Endodermal cell (in vitro differentiated cells): ENCODE results near the gene GDAP1L1. TPM values are rescaled to one million over a fixed set of nuclear protein-coding genes. Genes with fewer than 3 reads are reported as not detected.
"Not testable (repeated sequence)": the region's sequence is repeated elsewhere in the genome, so short reads cannot be mapped to it uniquely, and the experiment has no call there.

Experiments used
- DNase-seq: peaks from one replicate; pipeline ENCODE4 v3.0.0-alpha.2; 2017
- H3K27ac ChIP-seq: 2 replicates; pipeline ENCODE4 v1.5.1; 2013; ENCODE audit warnings: mild to moderate bottlenecking, low read depth, low read length, moderate library complexity
- H3K27me3 ChIP-seq: 2 replicates; pipeline ENCODE4 v1.6.1; 2013; ENCODE audit warnings: mild to moderate bottlenecking, low read length, moderate library complexity; ENCODE audit not compliant: insufficient read depth, control insufficient read depth, poor library complexity, severe bottlenecking
- H3K36me3 ChIP-seq: 2 replicates; pipeline ENCODE4 v1.7.0; 2013; ENCODE audit warnings: mild to moderate bottlenecking, low read length, moderate library complexity; ENCODE audit not compliant: control insufficient read depth, insufficient read depth
- H3K4me1 ChIP-seq: one replicate; pipeline ENCODE4 v1.7.0; 2013; ENCODE audit warnings: low read length; ENCODE audit not compliant: control insufficient read depth, insufficient read depth
- H3K4me3 ChIP-seq: 2 replicates; pipeline ENCODE4 v1.5.1; 2013; ENCODE audit warnings: mild to moderate bottlenecking, low read length, moderate library complexity
- H3K9ac ChIP-seq: 2 replicates; pipeline ENCODE4 v1.6.1; 2013; ENCODE audit warnings: mild to moderate bottlenecking, low read length, moderate library complexity; ENCODE audit not compliant: poor library complexity, severe bottlenecking; ENCODE audit errors: extremely low read depth
- H3K9me3 ChIP-seq: 2 replicates; pipeline ENCODE4 v1.6.1; 2013; ENCODE audit warnings: mild to moderate bottlenecking, low read length, moderate library complexity; ENCODE audit not compliant: control insufficient read depth
- H3K27ac Mint-ChIP-seq: 2 replicates; pipeline ENCODE4 v1.8.0; 2020; ENCODE audit warnings: mixed read lengths
- H3K27me3 Mint-ChIP-seq: 2 replicates; pipeline ENCODE4 v1.8.0; 2021; ENCODE audit warnings: mild to moderate bottlenecking, mixed read lengths; ENCODE audit not compliant: insufficient read depth
- H3K36me3 Mint-ChIP-seq: 2 replicates; pipeline ENCODE4 v1.8.0; 2020; ENCODE audit warnings: low read depth, mixed read lengths
- H3K4me1 Mint-ChIP-seq: 2 replicates; pipeline ENCODE4 v1.8.0; 2020; ENCODE audit warnings: mixed read lengths
- H3K4me3 Mint-ChIP-seq: 2 replicates; pipeline ENCODE4 v1.8.0; 2020; ENCODE audit warnings: mild to moderate bottlenecking, moderate library complexity, mixed read lengths
- H3K9me3 Mint-ChIP-seq: 2 replicates; pipeline ENCODE4 v1.8.0; 2020; ENCODE audit warnings: mild to moderate bottlenecking, mixed read lengths
- CTCF ChIP-seq: fragments of 200-600 bp; sonication (generic); conservative IDR thresholded peaks from 2 replicates; pipeline ENCODE4 v1.5.0; 2021; ENCODE audit warnings: antibody characterized with exemption, mild to moderate bottlenecking
- WGBS, 2 experiments: methylation state at CpG; one replicate each; pipeline versions ENCODE4 v1.1.5 to v1.1.7; 2013; ENCODE audit warnings: missing lambda C conversion rate in 2 of 2, mixed read lengths in 1 of 2; ENCODE audit not compliant: insufficient coverage in 1 of 2, insufficient read length in 1 of 2; 5-methylcytosine and 5-hydroxymethylcytosine counted together
- total RNA-seq, 2 donors: library from RNA; stranded (reverse); fragmentation: NEBNext Ultra II Directional in 1 of 2; extraction: Animal tissue kit (Norgen Biotek cat#: 25700) in 1 of 2; gene quantifications; 2 replicates in 1 of 2; 3 replicates in 1 of 2; pipeline ENCODE4 v1.2.1, GENCODE V29; 2021

Gene GDAP1L1
- total RNA-seq, 2 donors from 2014 or later = 1.9 TPM; not detected in 1

DNA sequence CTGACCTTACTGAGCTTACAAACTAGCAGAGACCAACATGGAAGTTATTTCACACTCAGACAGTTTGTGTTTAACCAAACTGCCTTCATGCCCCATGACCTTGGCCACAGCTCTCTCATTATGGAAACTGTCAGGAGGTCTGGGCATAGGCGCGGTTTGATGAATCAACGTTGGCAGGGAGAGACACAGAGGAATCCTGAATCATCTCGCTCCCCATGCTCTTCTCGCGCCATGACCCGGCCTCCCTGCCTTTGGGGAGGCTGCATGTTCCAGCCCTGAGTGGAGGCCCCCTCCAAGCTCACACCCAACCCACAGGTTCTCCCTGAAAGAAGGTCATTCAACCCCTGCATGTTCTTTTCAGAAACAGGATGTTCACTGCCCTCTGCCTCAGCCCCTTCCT lies 15.9 kb upstream of the GDAP1L1 start:
- 60 to 85% methylated on average over 1 to 7 of the region's 7 CpGs for WGBS, 2 experiments
- H3K27ac Mint-ChIP-seq = peak overlapping the region; percentile 5
- Histone ChIP-seq H3K9ac (no peak overlapping the region), H3K4me1 (peaks cover 3% of the 10 kb centered on the region), H3K9me3 (no peaks in the 10 kb centered on the region), H3K36me3 (no peaks in the 10 kb centered on the region), H3K27me3 (no peaks in the 10 kb centered on the region), H3K27ac (no peak overlapping the region), H3K4me3 (no peak overlapping the region)
- peaks cover 15% of the 10 kb centered on the region for H3K4me1 Mint-ChIP-seq
- H3K4me3 Mint-ChIP-seq = no peak overlapping the region
- no peaks in the 10 kb centered on the region for H3K27me3 Mint-ChIP-seq
- no peaks in the 10 kb centered on the region for H3K36me3 Mint-ChIP-seq
- peak; percentile 59 for DNase-seq
- no peak for TF ChIP-seq CTCF
- H3K9me3 Mint-ChIP-seq = no peaks in the 10 kb centered on the region

GRCh38 chr20:44231713-44232468 lies 15.2 kb upstream of the GDAP1L1 start:
- DNase-seq = peak; percentile 92
- no peak for TF ChIP-seq CTCF

GRCh38 chr20:44232469-44232856 lies 14.6 kb upstream of the GDAP1L1 start:
- not testable (repeated sequence) for H3K9me3 ChIP-seq, H3K27ac ChIP-seq, H3K4me1 ChIP-seq, H3K4me3 Mint-ChIP-seq, H3K36me3 ChIP-seq, H3K9me3 Mint-ChIP-seq, H3K27me3 Mint-ChIP-seq, DNase-seq, H3K9ac ChIP-seq, H3K4me3 ChIP-seq, H3K27ac Mint-ChIP-seq, H3K27me3 ChIP-seq, H3K36me3 Mint-ChIP-seq
- H3K4me1 Mint-ChIP-seq = peaks cover 15% of the 10 kb centered on the region
- WGBS, 2 experiments = 100% methylated on average over 2 of the region's 4 CpGs; no CpG with 5 or more reads in 1 of the 2 experiments

More at GRCh38 chr20:44231713-44232468, 15.2 kb upstream of the GDAP1L1 start:
- Histone ChIP-seq H3K9me3 (no peaks in the 10 kb centered on the region), H3K36me3 (no peaks in the 10 kb centered on the region), H3K27ac (no peak overlapping the region), H3K9ac (no peak overlapping the region), H3K27me3 (no peaks in the 10 kb centered on the region), H3K4me1 (peaks cover 3% of the 10 kb centered on the region), H3K4me3 (no peak overlapping the region)
- H3K4me1 Mint-ChIP-seq = peaks cover 15% of the 10 kb centered on the region
- no peaks in the 10 kb centered on the region for H3K9me3 Mint-ChIP-seq
- no peaks in the 10 kb centered on the region for H3K36me3 Mint-ChIP-seq
- H3K27me3 Mint-ChIP-seq = no peaks in the 10 kb centered on the region
- WGBS, 2 experiments = 70 to 82% methylated on average over 8 to 10 of the region's 10 CpGs
- H3K4me3 Mint-ChIP-seq = no peak overlapping the region
- peak overlapping the region; percentile 5 for H3K27ac Mint-ChIP-seq
